H9 (cell line): ENCODE data around the gene IFIT1. TPM values are rescaled to one million over a fixed set of nuclear protein-coding genes. Genes with fewer than 3 reads are reported as not detected.
"Not testable (repeated sequence)": the region's sequence is repeated elsewhere in the genome, so short reads cannot be mapped to it uniquely, and the experiment has no call there.

Source experiments
- DNase-seq: peaks from one replicate; pipeline ENCODE4 v3.0.0-alpha.2; 2017
- H2AFZ ChIP-seq: one replicate; pipeline ENCODE4 v1.6.1; 2013; ENCODE audit warnings: mild to moderate bottlenecking, low read length, control low read depth, moderate library complexity
- H2AK5ac ChIP-seq: 2 replicates; pipeline ENCODE4 v1.6.1; 2013; ENCODE audit warnings: low read length, control low read depth, mixed read lengths; ENCODE audit not compliant: insufficient read length
- H2BK120ac ChIP-seq: one replicate; pipeline ENCODE4 v1.6.1; 2013; ENCODE audit warnings: low read depth, mild to moderate bottlenecking, low read length, control low read depth, inconsistent platforms; ENCODE audit not compliant: poor library complexity, severe bottlenecking
- H2BK12ac ChIP-seq: 2 replicates; pipeline ENCODE4 v1.6.1; 2013; ENCODE audit warnings: low read length, control low read depth, mixed read lengths, low read depth; ENCODE audit not compliant: insufficient read length
- H2BK15ac ChIP-seq: 2 replicates; pipeline ENCODE4 v1.6.1; 2013; ENCODE audit warnings: low read depth, low read length, control low read depth
- H2BK20ac ChIP-seq: one replicate; pipeline ENCODE4 v1.6.1; 2013; ENCODE audit warnings: low read depth, mild to moderate bottlenecking, low read length, control low read depth, inconsistent platforms; ENCODE audit not compliant: poor library complexity, severe bottlenecking
- H2BK5ac ChIP-seq: 2 replicates; pipeline ENCODE4 v1.6.1; 2013; ENCODE audit warnings: low read length, control low read depth, mixed read lengths; ENCODE audit not compliant: insufficient read length
- H3K14ac ChIP-seq: 2 replicates; pipeline ENCODE4 v1.6.1; 2013; ENCODE audit warnings: low read length, control low read depth; ENCODE audit not compliant: insufficient read depth
- H3K18ac ChIP-seq: 2 replicates; pipeline ENCODE4 v1.6.1; 2013; ENCODE audit warnings: low read depth, mild to moderate bottlenecking, mixed read lengths, low read length, control low read depth; ENCODE audit not compliant: insufficient read length
- H3K23ac ChIP-seq: 2 replicates; pipeline ENCODE4 v1.6.1; 2013; ENCODE audit warnings: low read length, control low read depth, mixed read lengths, low read depth; ENCODE audit not compliant: insufficient read length
- H3K23me2 ChIP-seq: 2 replicates; pipeline ENCODE4 v1.6.1; 2013; ENCODE audit warnings: low read depth, mild to moderate bottlenecking, mixed read lengths, low read length, control low read depth; ENCODE audit not compliant: insufficient read length, poor library complexity, severe bottlenecking
- H3K27ac ChIP-seq: 2 replicates; pipeline ENCODE4 v1.5.1; 2013; ENCODE audit warnings: low read length, control low read depth, mixed read lengths, low read depth; ENCODE audit not compliant: insufficient read length
- H3K27me3 ChIP-seq: 2 replicates; pipeline ENCODE4 v1.6.1; 2013; ENCODE audit warnings: low read length, control low read depth, inconsistent platforms; ENCODE audit not compliant: insufficient read depth
- H3K4ac ChIP-seq: 2 replicates; pipeline ENCODE4 v1.6.1; 2013; ENCODE audit warnings: low read depth, mild to moderate bottlenecking, control low read depth, inconsistent platforms, low read length, moderate library complexity
- H3K4me1 ChIP-seq: 2 replicates; pipeline ENCODE4 v1.6.1; 2013; ENCODE audit warnings: low read length, control low read depth, inconsistent platforms; ENCODE audit not compliant: insufficient read depth
- H3K4me2 ChIP-seq: 2 replicates; pipeline ENCODE4 v1.6.1; 2013; ENCODE audit warnings: low read length, control low read depth, mixed read lengths; ENCODE audit not compliant: insufficient read length, insufficient read depth
- H3K56ac ChIP-seq: 2 replicates; pipeline ENCODE4 v1.6.1; 2013; ENCODE audit warnings: low read depth, mild to moderate bottlenecking, mixed read lengths, low read length, control low read depth; ENCODE audit not compliant: insufficient read length
- H3K79me1 ChIP-seq: 2 replicates; pipeline ENCODE4 v1.6.1; 2013; ENCODE audit warnings: low read depth, mild to moderate bottlenecking, moderate library complexity, low read length, control low read depth, inconsistent platforms; ENCODE audit not compliant: insufficient read depth, poor library complexity, severe bottlenecking
- H3K79me2 ChIP-seq: 2 replicates; pipeline ENCODE4 v1.6.1; 2013; ENCODE audit warnings: low read length, control low read depth, inconsistent platforms; ENCODE audit not compliant: insufficient read depth
- H3K9ac ChIP-seq: 2 replicates; pipeline ENCODE4 v1.6.1; 2013; ENCODE audit warnings: low read length, control low read depth, mixed read lengths; ENCODE audit not compliant: insufficient read length; ENCODE audit errors: extremely low read depth
- H3K9me3 ChIP-seq: one replicate; pipeline ENCODE4 v1.6.1; 2013; ENCODE audit warnings: low read depth, low read length, inconsistent platforms; ENCODE audit not compliant: control insufficient read depth
- H3T11ph ChIP-seq: one replicate; pipeline ENCODE4 v1.6.1; 2013; ENCODE audit warnings: mild to moderate bottlenecking, low read length, control low read depth, inconsistent platforms
- H4K20me1 ChIP-seq: one replicate; pipeline ENCODE4 v1.6.1; 2013; ENCODE audit not compliant: control insufficient read depth, insufficient read length, insufficient read depth
- H4K5ac ChIP-seq: 2 replicates; pipeline ENCODE4 v1.6.1; 2013; ENCODE audit warnings: low read depth, mild to moderate bottlenecking, mixed read lengths, low read length, control low read depth; ENCODE audit not compliant: insufficient read length
- H4K8ac ChIP-seq: replicated peaks from 2 replicates; pipeline ENCODE4 v1.6.1; 2013; ENCODE audit warnings: low read length, control low read depth, mixed read lengths, low read depth; ENCODE audit not compliant: insufficient read length
- H4K91ac ChIP-seq: 2 replicates; pipeline ENCODE4 v1.6.1; 2013; ENCODE audit warnings: low read depth, mild to moderate bottlenecking, moderate library complexity, mixed read lengths, low read length, control low read depth; ENCODE audit not compliant: insufficient read length
- H3K27ac Mint-ChIP-seq, 3 experiments: 2 replicates in 2 of 3; 3 replicates in 1 of 3; pipeline ENCODE4 v1.8.0; 2020 to 2021; ENCODE audit warnings: mixed read lengths in 3 of 3, mild to moderate bottlenecking in 1 of 3, moderate library complexity in 1 of 3
- H3K27me3 Mint-ChIP-seq: 2 replicates; pipeline ENCODE4 v1.8.0; 2021; ENCODE audit warnings: low read depth, mild to moderate bottlenecking, moderate library complexity, mixed read lengths
- H3K36me3 Mint-ChIP-seq, 3 experiments: 2 replicates in 2 of 3; 3 replicates in 1 of 3; pipeline ENCODE4 v1.8.0; 2020 to 2021; ENCODE audit warnings: low read depth in 3 of 3, mixed read lengths in 3 of 3; ENCODE audit not compliant: insufficient read depth in 1 of 3
- H3K4me1 Mint-ChIP-seq, 2 experiments: 2 replicates each; pipeline ENCODE4 v1.8.0; 2020; ENCODE audit warnings: mixed read lengths in 2 of 2
- H3K4me3 Mint-ChIP-seq, 2 experiments: 2 replicates in 1 of 2; 3 replicates in 1 of 2; pipeline ENCODE4 v1.8.0; 2020 to 2021; ENCODE audit warnings: mild to moderate bottlenecking in 2 of 2, mixed read lengths in 2 of 2, moderate library complexity in 1 of 2
- H3K9me3 Mint-ChIP-seq, 2 experiments: 2 replicates in 1 of 2; 3 replicates in 1 of 2; pipeline ENCODE4 v1.8.0; 2020; ENCODE audit warnings: mild to moderate bottlenecking in 2 of 2, mixed read lengths in 2 of 2, moderate library complexity in 1 of 2
- CTCF ChIP-seq: fragments of 200-600 bp; sonication (generic); conservative IDR thresholded peaks from 3 replicates; pipeline ENCODE4 v1.8.0; 2021; ENCODE audit warnings: antibody characterized with exemption, mild to moderate bottlenecking
- WGBS: extraction: QIAGEN DNeasy Blood & Tissue Kit; methylation state at CpG from one replicate; pipeline ENCODE4 v1.1.7; 2013; ENCODE audit warnings: missing lambda C conversion rate, low lambda C conversion rate, mixed read lengths; ENCODE audit not compliant: insufficient read length; ENCODE audit errors: extremely low coverage; 5-methylcytosine and 5-hydroxymethylcytosine counted together
- total RNA-seq: library from RNA; stranded (reverse); gene quantifications from 2 replicates; pipeline ENCODE4 v1.2.1, GENCODE V29; 2021

Gene IFIT1
- total RNA-seq, 1 experiment from 2014 or later, result 1.2 TPM

GRCh38 chr10:89390476-89391225 is 1.8 kb upstream of the IFIT1 start:
- WGBS, result no CpG with 5 or more reads among the region's 5 CpGs
- H4K8ac ChIP-seq, result no peak overlapping the region
- Mint-ChIP-seq H3K9me3 (no peaks in the 10 kb centered on the region), H3K4me3 (no peak overlapping the region), H3K27me3 (no peaks in the 10 kb centered on the region), H3K36me3 (no peaks in the 10 kb centered on the region), H3K4me1 (peaks cover 14 to 20% of the 10 kb centered on the region in 2 experiments), H3K27ac (peak overlapping the region in 1 of 3 experiments; percentile 2; a peak in 2 of 7 replicates)
- DNase-seq, result no peak
- H3K4ac ChIP-seq, result no peak overlapping the region
- no peak overlapping the region for H3K18ac ChIP-seq
- H3K14ac ChIP-seq, result no peak overlapping the region
- H3K27ac ChIP-seq, result no peak overlapping the region
- H3T11ph ChIP-seq, result no peak overlapping the region
- no peak overlapping the region for H2AFZ ChIP-seq
- H2BK120ac ChIP-seq, result no peak overlapping the region
- H3K4me2 ChIP-seq, result no peak overlapping the region
- no peak overlapping the region for H2BK12ac ChIP-seq
- H2AK5ac ChIP-seq, result no peak overlapping the region
- H3K23ac ChIP-seq, result no peak overlapping the region
- H2BK5ac ChIP-seq, result no peak overlapping the region
- H4K5ac ChIP-seq, result no peak overlapping the region
- no peak for TF ChIP-seq CTCF
- H4K91ac ChIP-seq, result no peak overlapping the region
- no peaks in the 10 kb centered on the region for H3K27me3 ChIP-seq
- H3K9me3 ChIP-seq, result no peaks in the 10 kb centered on the region
- peaks cover 4% of the 10 kb centered on the region; the same call in 1 of the 2 replicates for H3K4me1 ChIP-seq
- H3K79me2 ChIP-seq, result no peaks in the 10 kb centered on the region
- H3K23me2 ChIP-seq, result peaks cover 2% of the 10 kb centered on the region
- H3K9ac ChIP-seq, result no peak overlapping the region
- H4K20me1 ChIP-seq, result no peaks in the 10 kb centered on the region
- H3K56ac ChIP-seq, result no peak overlapping the region
- H2BK20ac ChIP-seq, result no peak overlapping the region
- no peaks in the 10 kb centered on the region for H3K79me1 ChIP-seq
- H2BK15ac ChIP-seq, result no peak overlapping the region

- H3K79me1 ChIP-seq, H3K27me3 Mint-ChIP-seq, H2AK5ac ChIP-seq, H3K23me2 ChIP-seq, H3K36me3 Mint-ChIP-seq, H3K27me3 ChIP-seq, H3T11ph ChIP-seq, H2BK5ac ChIP-seq, H3K14ac ChIP-seq, H2BK15ac ChIP-seq, H3K56ac ChIP-seq, H3K27ac Mint-ChIP-seq, H3K9ac ChIP-seq, H4K20me1 ChIP-seq, H3K27ac ChIP-seq, H3K23ac ChIP-seq, H4K91ac ChIP-seq, H3K9me3 ChIP-seq, H3K4me3 Mint-ChIP-seq, H3K4me1 ChIP-seq, H2AFZ ChIP-seq, H3K4ac ChIP-seq, DNase-seq, H3K9me3 Mint-ChIP-seq, H4K8ac ChIP-seq, H3K79me2 ChIP-seq, H2BK120ac ChIP-seq, H4K5ac ChIP-seq, H2BK12ac ChIP-seq, H3K4me2 ChIP-seq, H3K18ac ChIP-seq, H2BK20ac ChIP-seq: not testable (repeated sequence)
- whole genome bisulfite sequencing, result no CpG with 5 or more reads among the region's 4 CpGs
- peaks cover 12 to 17% of the 10 kb centered on the region in 2 experiments for H3K4me1 Mint-ChIP-seq
Observed at GRCh38 chr10:89391226-89391576, 1.2 kb upstream of the IFIT1 start.
